Forelimb muscle (tissue), 1 donor: ENCODE data around the gene GARIN5A. TPM values are rescaled to one million over a fixed set of nuclear protein-coding genes. Genes with fewer than 3 reads are reported as not detected.
"Not testable (repeated sequence)": the region's sequence is repeated elsewhere in the genome, so short reads cannot be mapped to it uniquely, and the experiment has no call there.

Experiments used
- DNase-seq: peaks from one replicate; pipeline ENCODE4 v3.0.0-alpha.2; 2013; ENCODE audit warnings: low read depth
- polyA plus RNA-seq: library from polyadenylated mRNA; unstranded; fragments of 120-200 nt; gene quantifications from one replicate; pipeline ENCODE4 v1.2.1, GENCODE V29; 2013; ENCODE audit not compliant: insufficient read length

GARIN5A gene
- polyA plus RNA-seq, 1 donor = 5.7 TPM

- no peak for DNase-seq
Measured at GRCh38 chr19:50488389-50489194, 11.9 kb upstream of the GARIN5A start.

DNA sequence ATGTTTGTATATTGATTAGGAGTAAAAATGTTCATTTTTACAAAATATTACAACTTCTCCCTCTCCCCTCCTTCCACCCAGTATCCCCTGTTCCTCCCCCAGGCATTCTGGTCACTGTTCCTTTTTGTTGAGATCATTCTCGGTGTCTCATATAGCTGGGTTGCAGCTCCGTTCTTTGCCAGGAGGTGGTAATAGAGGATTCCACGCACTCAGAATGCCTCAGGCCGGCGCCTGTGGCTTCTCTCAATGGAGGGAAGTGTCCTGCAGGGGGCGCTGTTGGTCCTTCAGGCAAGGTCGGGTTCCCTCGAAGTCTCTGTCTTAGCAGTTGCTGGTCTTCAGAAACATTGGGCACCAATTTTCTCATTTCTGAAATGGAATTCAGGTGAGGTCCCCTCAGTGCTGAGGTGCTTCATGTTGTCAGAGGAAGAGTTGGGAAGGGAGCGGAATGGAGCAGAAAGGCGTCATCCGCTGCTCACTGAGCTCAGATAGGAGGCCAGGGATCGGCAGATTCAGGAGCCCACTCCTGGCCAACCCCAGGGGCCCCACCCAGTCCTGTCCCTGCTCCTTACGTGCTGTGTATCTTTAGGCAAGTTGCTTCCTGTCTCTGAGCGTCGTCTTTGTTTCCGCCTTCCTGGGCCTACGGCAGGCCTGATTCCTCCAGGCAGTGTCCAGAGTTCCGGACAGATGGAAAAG, 10.3 kb upstream of the GARIN5A start:
- DNase-seq = no peak

GRCh38 chr19:50485284-50485955, 8.8 kb upstream of the GARIN5A start:
- no peak for DNase-seq

GRCh38 chr19:50482916-50483315, 6.3 kb upstream of the GARIN5A start:
- DNase-seq = no peak

DNA sequence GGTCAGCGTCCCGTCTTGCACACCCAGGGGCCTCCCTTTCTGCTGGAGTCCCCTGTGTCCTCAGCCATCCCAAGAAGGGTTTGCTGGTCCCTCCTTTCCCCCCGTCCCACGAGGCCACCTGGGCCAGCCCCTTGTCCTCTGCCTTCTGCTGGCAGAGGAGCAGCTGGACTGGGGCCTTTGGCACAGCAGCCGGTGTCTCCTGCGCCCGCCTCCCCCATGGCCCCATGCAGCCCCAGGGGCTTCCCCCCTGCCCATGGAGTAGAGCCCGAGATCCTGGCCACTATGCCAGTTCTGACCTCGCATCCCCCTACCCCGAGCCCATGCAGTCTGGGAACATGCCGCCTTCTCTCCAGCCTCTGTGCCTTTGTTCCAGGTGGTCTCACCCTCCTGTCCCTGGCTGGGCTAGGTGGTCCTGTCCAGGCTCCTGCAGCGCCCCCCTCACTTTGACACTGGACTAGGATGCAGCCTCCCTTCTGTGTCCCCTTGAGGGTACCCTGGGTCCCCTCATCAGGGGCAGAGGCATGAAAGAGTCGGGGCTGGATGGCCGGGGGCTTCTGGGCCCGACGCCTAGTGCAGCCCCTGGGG, 5.7 kb upstream of the GARIN5A start:
- DNase-seq = no peak

DNA sequence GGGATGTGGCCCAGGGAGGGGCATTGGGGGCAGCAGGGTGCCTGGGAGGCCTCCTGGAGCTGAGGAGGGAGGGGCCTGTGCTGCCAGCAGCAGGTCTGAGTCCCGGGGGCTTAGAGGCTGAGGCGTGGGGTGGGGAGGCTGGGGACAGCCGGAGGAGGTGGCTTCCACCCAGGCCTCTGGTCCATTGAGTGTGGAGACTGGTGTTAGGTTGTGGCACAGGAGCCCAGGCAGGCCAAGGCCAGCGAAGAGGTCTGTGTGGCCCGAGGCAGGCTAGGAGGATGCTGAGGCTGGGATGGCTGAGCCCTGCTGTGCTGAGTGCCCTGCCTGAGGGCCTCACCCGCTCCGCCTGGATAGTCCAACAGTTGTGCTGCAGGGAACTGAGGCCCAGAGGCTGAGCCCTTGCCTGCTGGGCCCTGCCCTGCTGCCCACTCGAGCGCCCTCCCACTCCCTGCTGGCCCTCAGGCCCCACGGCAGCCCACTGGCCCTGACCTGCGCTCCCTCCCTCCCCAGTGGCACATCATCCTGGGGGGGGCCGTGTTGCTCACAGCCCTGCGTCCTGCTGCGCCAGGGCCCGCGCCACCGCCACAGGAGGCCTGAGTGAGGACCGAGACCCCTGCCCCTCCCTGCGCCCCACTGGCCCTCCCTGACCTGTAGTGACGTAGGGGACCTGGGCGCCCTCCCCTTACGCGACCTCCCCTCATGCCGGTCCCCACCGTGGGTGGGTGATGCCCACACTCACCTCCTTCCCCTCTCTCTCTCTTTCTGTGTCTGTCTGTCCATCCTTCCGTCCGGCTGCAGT, 4.9 kb upstream of the GARIN5A start:
- no peak for DNase-seq

DNA sequence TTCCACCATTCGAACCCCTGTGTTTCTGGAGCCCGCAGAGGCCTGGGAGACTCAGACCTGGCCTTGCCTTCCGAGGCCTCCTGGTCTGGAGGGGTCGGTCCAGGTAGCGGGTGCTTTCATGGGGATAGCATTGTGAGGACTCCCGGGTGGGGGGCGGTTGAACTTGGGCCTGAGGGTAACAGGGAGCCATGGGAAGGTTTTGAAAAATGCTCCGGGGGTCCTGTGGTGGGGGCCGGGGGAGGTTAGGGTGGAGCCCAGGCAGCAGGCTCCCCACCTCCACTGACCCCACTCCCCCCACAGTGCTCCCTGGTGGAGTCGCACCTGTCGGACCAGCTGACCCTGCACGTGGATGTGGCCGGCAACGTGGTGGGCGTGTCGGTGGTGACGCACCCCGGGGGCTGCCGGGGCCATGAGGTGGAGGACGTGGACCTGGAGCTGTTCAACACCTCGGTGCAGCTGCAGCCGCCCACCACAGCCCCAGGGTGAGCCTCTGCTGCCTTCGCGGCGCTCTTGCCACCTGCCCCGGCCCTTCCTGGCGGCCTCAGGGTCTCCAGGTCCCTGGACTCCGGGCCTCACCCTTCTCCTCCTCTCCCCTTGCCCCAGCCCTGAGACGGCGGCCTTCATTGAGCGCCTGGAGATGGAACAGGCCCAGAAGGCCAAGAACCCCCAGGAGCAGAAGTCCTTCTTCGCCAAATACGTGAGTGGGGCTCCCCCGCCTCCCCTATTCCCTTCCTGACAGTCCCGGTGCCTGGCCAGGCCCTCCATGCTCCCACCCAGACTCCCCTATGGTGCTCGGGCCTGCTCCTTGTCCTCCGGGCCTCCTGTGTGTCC, 3.8 kb upstream of the GARIN5A start:
- no peak for DNase-seq

GRCh38 chr19:50479761-50480251, 3.2 kb upstream of the GARIN5A start:
- no peak for DNase-seq

DNA sequence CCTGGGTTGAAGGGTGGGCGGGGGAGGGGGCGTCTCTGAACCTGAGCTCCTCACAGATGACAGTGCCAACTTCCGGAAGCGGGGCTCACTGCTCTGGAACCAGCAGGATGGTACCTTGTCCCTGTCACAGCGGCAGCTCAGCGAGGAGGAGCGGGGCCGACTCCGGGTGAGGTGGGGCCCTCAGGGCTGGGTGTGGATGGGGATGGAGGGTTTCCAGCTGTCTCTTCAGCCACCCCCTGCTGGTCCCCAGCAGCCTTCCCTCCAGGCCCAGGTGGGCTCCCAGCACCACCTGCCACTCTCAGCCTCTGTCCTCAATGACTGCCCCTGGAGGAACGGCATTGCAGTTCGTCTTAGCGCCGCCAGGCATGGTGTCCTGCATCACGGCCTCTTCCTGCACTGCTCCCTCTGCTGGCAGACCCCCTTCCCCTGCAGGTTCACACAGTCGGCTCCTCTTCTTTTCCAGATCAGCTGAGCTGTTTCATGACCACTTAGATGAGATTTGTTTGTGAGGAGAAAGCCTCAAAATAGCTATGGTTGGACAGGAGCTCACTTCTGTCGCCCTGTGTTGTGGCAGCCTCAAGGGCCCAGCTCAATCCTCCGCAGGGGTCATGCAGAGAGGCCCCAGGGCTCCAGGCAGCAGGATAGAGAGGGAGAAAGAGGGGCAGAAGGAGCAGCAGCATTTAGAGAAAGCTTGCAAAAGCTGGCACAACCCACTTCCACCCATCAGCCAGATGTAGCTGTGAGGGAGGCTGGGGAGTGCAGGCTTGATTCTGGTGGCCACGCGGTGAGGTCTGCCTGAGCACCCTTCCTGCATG, 2.5 kb upstream of the GARIN5A start:
- no peak for DNase-seq

DNA sequence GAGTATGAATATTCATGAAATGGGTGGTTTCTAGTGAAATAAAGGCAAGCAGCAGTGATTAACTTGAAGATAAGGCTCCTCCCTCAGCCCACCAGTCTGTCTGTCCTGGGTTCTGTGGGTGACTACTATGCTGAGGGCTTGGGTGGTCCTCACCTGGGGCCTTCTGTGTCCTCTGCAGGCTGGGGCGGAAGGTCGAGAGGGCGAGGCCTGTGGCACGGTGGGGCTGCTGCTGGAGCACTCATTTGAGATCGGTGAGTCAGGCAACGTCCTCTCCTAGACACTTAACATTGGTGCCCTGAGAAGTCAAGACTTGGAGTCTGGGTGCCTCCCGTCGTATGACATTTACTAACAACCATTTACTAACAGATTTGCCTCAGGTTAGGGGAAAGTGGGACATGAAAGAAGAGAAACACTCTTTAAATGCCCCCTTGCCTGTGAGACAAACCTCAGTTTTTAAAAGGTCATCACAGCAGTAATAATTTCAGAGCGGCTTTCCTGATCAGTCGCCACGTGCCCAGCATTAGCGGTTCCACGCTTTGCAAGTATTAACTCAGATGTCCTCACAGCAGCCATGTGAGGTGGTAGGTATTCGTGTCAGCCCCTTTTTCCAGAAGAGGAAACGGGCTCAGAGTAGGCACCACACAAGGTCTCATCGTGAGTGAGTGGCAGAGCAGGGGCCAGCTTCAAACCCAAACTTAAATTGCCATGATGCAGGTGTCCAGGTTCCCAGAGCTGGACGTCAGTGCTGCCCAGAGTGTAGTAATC, 1.3 kb upstream of the GARIN5A start:
- no peak for DNase-seq

GRCh38 chr19:50476907-50477238, 225 bp upstream of the GARIN5A start:
- no peak for DNase-seq

- no peak for DNase-seq
Measured at GRCh38 chr19:50475736-50476223, 868 bp downstream of the GARIN5A start.

DNA sequence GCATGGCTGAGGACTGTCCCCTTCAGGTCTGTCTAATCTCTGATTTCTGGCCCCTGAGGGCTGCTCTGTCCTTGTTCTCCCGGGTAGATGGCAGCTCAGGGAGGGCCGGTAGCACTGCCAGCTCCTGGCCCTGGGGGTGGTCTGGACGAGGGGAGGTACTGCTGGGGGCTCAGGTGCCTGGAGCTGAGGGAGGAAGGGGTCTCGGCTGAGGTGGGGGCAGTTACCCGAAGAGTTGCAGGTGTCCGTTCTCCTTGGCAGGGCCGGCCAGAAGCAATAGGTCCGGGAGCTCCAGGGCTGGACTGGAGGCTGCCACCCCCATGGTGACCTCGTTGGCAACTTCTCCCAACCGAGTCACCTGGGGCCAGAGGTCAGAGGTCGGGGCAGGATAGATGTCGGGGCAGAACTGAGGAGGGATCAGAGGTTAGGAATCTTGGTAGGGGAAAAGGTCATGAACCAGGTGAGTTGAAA, 1.5 kb downstream of the GARIN5A start:
- no peak for DNase-seq

- not testable (repeated sequence) for DNase-seq
Measured at GRCh38 chr19:50473336-50473735, 3.3 kb downstream of the GARIN5A start.

- no peak for DNase-seq
Measured at GRCh38 chr19:50468818-50469217, 7.8 kb downstream of the GARIN5A start.

DNA sequence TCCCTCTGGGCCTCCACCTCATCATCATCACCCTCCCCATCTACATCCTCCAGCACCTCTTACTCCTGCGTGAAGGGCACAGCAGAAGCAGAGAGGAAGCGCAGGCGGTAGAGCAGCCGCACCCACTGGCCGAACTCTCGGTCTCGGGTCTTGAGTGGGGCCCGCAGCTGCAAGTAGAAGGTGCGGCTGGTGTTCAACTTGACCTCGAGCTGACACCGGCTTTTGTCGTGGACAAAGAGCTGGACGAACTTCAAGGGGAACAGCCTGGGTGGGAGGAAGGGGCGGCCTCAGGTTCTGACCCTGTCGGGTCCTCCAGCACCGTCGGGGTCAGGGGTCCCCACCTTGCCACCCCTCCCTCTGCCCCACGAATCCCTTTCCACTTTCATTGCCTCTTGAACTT, 9.1 kb downstream of the GARIN5A start:
- DNase-seq = no peak

DNA sequence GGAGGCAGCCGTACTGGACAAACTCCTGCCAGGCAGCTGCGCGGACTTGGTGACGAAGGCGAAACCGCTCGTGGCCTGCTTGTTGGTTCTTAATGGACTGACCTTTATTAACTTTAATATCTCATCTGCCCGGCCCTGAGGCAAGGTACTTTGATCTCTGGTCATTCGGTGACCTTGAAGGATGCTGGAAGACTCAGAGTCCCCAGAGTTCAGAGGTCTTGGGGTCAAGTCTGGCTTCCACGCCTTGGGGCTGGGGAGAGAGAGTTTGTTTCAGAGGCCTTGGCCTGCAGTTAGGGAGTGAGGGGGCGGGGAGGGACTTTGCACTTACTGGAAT, 10.0 kb downstream of the GARIN5A start:
- DNase-seq = no peak

DNA sequence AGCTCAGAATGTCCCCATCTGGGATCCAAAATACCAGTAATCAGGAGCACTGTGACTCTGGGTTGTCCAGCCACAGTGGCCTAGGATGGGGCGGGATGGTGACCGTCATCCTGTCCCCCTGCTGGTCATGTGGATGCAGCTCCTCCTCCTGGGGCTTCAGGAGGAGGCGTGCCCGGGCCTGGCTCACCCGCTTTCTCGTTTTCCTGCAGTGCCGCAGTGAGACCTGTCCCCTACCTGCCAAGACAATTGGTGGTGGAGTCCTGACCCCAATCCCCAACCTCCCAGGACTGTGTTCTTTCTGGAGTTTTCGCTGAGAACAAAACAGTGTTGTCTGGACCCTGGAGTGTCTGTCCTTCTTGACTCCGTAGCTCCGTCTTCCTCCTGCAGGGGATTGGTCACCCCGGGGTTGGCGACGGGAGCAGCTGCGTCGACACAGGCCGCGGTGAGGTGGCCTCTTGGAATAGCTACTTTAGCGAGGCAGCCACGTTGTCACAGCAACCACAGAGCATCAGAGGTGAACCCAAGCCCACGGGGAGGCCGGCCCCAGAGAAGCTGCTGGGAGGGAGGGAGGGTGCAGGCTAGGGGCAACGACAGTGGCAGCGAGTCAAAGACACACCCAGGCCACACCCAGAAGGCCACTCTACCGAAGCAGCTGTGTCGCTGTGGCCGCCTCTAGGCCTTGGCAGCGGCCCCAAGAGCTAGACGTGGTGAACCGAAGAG, 10.5 kb downstream of the GARIN5A start:
- no peak for DNase-seq
